ENCODE data around the gene DDX51. TPM values are rescaled to one million over a fixed set of nuclear protein-coding genes. Genes with fewer than 3 reads are reported as not detected.

Gene DDX51
- total RNA-seq, 1 experiment from 2014 or later, result 26.7 TPM

GRCh38 chr12:132115500-132115899 lies 28.6 kb downstream of the DDX51 start:
- no peaks in the 10 kb centered on the region for H3K27me3 ChIP-seq (ENCODE audit: low read length)
- H3K79me2 ChIP-seq (ENCODE audit: low read length), result no peaks in the 10 kb centered on the region
- no peak overlapping the region for H3K4me2 ChIP-seq (ENCODE audit: low read length)
- H3K36me3 ChIP-seq (ENCODE audit: low read depth, low read length), result peaks cover 18% of the 10 kb centered on the region; the same call in 1 of the 2 replicates
- H3K4me1 ChIP-seq (ENCODE audit: insufficient read depth, low read length), result no peaks in the 10 kb centered on the region
- H3K4me3 ChIP-seq (ENCODE audit: low read length), result no peak overlapping the region
- ChIA-PET POLR2A (ENCODE audit: unreplicated experiment) (no interaction called here), CTCF (no interaction called here)
- ATAC-seq (no peak), DNase-seq (no peak)
- H3K9me3 ChIP-seq (ENCODE audit: low read length), result no peaks in the 10 kb centered on the region
- no peak overlapping the region for H3K27ac ChIP-seq (ENCODE audit: low read length)
- H3K9me2 ChIP-seq (replicated peaks; ENCODE audit: low read length), result no peaks in the 10 kb centered on the region
- no peaks in the 10 kb centered on the region for H4K20me1 ChIP-seq (ENCODE audit: low read length)
- H2AFZ ChIP-seq (ENCODE audit: low read length), result no peak overlapping the region
- no peaks in the 10 kb centered on the region for H3F3A ChIP-seq (ENCODE audit: low read length, unreplicated experiment)
- H3K9ac ChIP-seq (ENCODE audit: low read length), result no peak overlapping the region
- intact Hi-C loops (cut with micrococcal nuclease), result no loop called here
- BruUV-seq (replicated peaks), result no TSS peak
- no peak for TF ChIP-seq EZH2phosphoT487 (IDR thresholded peaks at IDR 0.05; ENCODE audit: borderline replicate concordance, low read length)
- TF ChIP-seq CTCF (conservative IDR thresholded peaks at IDR 0.05; ENCODE audit: low read depth, low read length), result no peak
- no peak for TF ChIP-seq EZH2 (IDR thresholded peaks at IDR 0.05; ENCODE audit: low read length, unreplicated experiment)

GRCh38 chr12:132114667-132115066 lies 29.5 kb downstream of the DDX51 start:
- H2AFZ ChIP-seq (ENCODE audit: low read length), result no peak overlapping the region

More at GRCh38 chr12:132114667-132115066, 29.5 kb downstream of the DDX51 start:
- intact Hi-C loops (cut with micrococcal nuclease), result no loop called here
- Histone ChIP-seq H3K27ac (ENCODE audit: low read length) (no peak overlapping the region), H3K4me2 (ENCODE audit: low read length) (no peak overlapping the region), H3K36me3 (ENCODE audit: low read depth, low read length) (peaks cover 16% of the 10 kb centered on the region; the same call in 1 of the 2 replicates), H3K9ac (ENCODE audit: low read length) (no peak overlapping the region), H3F3A (ENCODE audit: low read length, unreplicated experiment) (no peaks in the 10 kb centered on the region), H3K79me2 (ENCODE audit: low read length) (no peaks in the 10 kb centered on the region), H3K4me3 (ENCODE audit: low read length) (no peak overlapping the region), H3K4me1 (ENCODE audit: insufficient read depth, low read length) (no peaks in the 10 kb centered on the region), H4K20me1 (ENCODE audit: low read length) (no peaks in the 10 kb centered on the region), H3K27me3 (ENCODE audit: low read length) (no peaks in the 10 kb centered on the region), H3K9me2 (replicated peaks; ENCODE audit: low read length) (no peaks in the 10 kb centered on the region), H3K9me3 (ENCODE audit: low read length) (no peaks in the 10 kb centered on the region)
- ATAC-seq (no peak), DNase-seq (no peak)
- BruUV-seq (replicated peaks), result no TSS peak
- ChIA-PET CTCF (no interaction called here), POLR2A (ENCODE audit: unreplicated experiment) (no interaction called here)
- TF ChIP-seq CTCF (conservative IDR thresholded peaks at IDR 0.05; ENCODE audit: low read depth, low read length) (no peak), EZH2 (IDR thresholded peaks at IDR 0.05; ENCODE audit: low read length, unreplicated experiment) (no peak), EZH2phosphoT487 (IDR thresholded peaks at IDR 0.05; ENCODE audit: borderline replicate concordance, low read length) (no peak)

Measured in PC-3 (cell line).